Stimulated activated CD4-positive, alpha-beta T cell treated with anti-CD3 and anti-CD28 coated beads, Interleukin-4, amount 100 ng/mL, for 48 hours (primary cell): ENCODE results near the gene SUV39H1.

Experiments used
- DNase-seq, 2 donors: peaks; one replicate each; pipeline ENCODE4 v3.0.0-alpha.2; 2020; ENCODE audit warnings: low read depth in 2 of 2

SUV39H1 gene

DNA sequence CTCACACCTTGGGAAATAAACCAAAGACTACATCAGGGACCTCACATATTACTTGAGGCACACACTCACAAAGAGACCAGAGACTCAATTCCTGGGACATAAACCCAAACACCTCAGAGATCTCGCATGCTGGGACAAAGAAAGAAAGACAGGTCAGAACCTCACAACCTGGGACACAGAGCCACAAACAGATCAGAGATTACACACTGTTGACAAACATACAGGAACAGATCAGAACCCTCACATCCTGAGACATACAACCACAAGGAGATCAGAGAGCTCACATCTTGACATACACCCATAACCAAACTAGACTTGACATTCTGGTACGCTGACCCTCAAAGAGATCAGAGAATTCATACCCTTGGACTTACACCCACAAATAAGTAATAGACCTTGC, 17.3 kb downstream of the SUV39H1 start:
- no peak for DNase-seq

DNA sequence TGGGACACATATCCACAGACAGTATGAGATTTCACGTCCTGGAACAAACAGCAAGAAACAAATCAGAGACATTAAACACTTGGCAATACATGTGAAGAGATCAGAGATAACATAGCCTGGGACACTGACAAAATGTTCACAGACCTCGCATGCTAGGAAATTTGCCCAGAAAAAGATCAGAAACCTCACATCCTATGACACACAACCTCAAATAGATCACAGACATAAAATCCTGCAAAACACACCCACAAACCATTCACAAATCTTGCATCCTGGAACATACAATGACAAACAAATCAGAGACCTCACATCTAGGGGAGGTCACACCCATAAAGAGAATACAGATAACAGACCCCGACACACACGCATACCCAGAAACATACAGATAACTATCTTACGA, 18.0 kb downstream of the SUV39H1 start:
- DNase-seq, result no peak

DNA sequence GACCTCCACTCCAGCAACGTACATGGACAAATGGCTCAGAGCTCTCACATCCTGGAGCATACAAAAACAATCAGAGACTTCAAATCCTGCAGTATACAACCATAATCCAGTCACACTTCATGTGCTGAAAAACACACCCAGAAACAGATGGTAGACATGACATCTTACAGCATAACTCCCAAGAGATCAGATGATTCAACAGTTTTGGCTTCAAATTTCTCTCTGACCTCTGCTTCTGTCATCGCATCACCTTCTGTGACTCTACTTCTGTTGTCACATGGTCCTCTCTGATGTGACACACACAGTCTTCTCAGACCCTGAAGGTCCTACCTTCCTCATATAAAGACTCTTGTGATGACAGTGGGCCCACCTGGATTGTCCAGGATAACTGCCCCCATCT, 18.5 kb downstream of the SUV39H1 start:
- DNase-seq, result no peak

DNA sequence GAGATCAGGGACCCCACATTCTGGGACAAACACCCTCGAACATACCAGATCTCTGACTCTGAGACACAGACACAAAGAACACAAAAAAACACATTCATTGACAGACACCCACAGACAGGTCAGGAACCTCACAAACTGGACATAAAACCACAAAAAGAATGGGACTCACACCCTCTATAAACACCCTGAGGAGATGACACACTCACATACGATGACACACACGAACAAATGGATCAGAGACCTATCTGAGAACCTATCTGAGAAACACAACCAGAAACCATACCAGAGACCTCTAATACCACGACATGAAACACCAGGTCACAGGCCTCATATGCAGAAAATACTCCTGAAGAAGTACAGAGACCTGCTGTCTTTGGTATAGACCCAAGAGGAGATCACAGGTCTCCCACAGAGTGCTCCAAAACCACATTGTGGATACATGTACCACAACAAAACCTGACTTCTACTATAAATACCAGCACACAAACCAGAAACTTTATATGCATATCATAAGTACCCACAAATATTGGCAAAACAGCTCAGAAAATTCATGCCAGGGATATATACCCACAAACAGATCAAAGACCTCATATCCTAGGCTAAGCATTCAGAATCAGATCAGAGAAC, 19.5 kb downstream of the SUV39H1 start:
- DNase-seq, result no peak

DNA sequence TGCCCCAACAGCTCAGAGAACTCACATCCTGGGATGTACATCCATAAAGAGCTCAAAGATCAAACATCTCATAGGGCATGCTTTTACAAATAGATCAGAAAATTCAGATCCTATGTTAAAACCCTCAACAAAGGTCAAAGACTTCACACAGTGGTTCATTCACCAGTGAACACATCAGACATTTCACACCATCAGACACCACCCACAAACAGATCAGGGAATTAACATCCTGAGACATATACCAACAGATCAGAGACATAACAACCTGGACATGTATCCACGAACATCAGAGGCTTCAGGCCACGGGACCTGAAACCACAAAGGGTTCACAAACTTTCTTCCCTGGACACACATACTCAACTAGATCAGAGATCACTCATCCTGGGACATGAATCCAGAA, 23.4 kb downstream of the SUV39H1 start:
- DNase-seq, result no peak

DNA sequence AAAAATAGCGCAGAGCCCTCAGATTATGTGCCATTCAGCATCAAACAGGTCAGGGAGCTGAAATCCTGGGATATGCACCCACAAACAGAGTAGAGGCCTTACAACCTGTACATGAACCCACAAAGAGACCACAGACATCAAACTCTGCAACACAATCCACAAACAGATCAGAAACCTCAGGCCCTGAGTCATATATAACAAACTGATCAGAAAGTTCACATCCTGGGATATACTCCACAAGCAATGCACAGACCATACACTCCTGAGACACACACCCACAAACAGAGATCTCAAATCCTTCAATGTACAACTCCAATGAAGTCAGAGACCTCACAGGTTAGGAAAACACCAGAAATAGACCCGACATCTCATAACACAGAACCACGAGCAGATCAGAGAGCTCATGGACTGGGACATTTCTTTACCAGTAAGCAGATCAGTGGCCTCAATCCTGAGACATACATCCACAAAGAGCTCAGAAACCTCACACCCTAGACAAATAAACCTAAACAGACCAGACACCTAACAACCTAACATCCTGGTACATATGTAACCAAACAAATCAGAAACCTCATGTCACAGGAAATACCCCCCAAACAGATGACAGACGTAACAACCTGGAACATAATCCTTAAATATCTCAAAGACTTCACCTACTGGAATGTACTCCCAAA, 24.2 kb downstream of the SUV39H1 start:
- DNase-seq, result no peak

DNA sequence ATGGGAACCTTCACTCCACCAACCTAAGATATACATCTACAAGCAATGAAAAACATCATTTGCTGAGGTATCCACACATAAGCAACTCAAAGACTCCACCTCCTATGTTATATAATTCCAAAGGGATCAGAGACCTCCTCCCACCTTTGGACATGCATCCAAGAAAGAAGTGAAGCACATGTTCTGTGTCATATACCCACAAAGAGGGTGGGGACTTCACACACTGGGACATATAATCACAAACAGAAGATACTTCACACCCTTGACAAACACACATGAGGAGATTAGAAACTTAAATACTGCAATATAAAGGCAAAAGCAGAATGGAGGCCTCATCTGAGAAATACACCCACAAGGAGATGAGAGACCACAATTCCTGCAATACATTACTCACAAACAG, 25.4 kb downstream of the SUV39H1 start:
- no peak for DNase-seq

DNA sequence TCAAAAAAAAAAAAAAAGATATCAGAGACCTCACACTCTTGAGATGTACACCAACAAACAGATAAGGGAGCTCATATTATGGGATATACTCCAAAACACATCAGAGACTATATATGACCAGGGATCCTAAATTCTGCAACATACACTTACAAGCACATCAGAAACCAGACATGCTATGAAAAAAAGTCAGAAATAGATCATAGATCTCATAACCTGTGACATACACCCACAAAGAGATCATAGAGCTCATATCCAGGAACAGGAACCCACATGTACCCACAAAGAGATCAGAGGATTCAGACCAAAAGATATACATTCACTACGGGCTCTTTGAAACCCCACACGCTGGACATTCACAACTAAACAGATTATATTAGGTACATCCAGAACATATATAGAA, 30.1 kb downstream of the SUV39H1 start:
- no peak for DNase-seq

DNA sequence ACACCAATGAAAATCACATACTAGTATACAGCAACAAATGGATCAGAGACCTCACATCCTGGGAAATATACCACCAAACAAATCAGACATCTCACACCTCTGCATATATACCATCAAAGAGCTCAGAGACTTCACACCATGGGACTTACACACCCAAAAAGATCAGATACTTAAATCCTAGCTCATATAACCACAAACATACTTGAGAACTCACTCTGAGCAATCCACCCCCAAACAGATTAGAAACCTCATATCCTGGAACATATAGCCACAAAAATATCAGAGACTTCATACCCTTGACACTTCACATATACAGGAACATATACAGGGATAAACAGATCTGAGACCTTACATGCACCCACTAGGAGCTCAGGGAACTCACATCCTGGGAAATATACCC, 32.1 kb downstream of the SUV39H1 start:
- DNase-seq, result no peak

DNA sequence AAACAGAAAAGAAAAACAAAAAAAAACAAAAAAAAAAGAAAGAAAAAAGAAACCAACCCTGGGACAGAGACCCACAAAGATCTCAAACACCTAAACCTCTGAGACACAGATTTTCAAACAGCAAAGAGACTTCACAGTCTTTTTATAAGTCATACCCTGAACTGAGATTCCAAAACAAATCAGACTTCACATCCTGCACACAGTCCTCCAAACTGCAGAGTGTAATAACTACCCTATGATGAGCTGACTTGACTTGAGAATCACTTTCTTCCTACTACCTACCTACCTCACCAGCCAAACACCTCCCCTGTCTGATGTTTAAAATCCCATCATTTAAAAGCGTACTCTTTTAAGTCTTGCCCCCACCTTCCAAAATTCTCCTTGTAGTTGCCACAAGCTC, 39.8 kb downstream of the SUV39H1 start:
- DNase-seq, result no peak

DNA sequence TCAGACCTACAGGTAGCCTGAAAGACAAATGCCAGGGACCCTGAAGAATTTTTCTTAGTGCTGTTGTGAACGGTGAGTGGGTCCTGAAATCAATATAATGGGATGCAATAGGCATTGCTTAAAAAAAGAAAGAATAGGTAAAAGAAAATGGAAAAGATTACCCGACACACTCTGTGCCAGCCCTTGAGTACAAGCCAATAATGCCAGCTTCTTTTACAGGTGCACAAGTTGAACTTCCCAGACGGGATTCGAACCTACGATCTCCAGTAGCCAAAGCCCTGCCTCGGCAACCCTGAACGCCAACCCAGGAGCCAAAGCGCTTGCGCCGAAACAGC, 40.3 kb downstream of the SUV39H1 start:
- no peak for DNase-seq

DNA sequence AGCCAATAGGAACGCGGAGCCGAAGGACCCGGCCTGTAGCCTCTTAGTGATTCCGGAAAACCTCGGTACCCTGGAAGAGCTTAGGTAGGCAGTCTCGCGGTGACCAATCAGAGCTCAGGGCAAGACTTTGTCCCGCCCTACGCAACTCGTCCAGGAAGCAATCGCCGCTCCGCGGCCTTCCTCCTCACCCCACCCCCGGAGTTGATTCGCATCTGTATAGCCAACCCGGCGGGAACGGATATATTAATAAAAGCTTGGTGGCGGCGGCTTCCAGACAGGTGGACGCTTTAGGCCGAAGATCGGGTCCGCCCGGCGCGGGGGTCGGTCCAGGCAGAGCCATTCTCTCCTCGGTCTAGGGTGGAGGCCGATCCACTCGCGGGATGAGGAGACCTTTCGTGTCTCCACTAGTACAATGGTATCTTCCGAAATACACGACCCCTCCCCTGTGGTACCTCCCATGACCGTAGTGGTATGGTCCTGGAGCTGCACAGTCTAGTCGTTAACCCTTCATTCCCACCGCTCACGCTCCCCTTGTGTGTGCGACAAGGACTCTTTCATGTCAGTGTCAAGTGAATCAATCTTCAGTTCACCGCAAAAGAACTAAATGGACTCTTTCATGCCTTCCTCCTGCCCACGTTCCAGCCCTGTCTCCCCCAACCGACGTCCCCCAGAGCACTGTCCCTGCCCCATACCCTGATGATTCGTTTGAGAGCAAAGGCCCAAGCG, 40.8 kb downstream of the SUV39H1 start:
- DNase-seq, result peak; percentile 74 to 81

DNA sequence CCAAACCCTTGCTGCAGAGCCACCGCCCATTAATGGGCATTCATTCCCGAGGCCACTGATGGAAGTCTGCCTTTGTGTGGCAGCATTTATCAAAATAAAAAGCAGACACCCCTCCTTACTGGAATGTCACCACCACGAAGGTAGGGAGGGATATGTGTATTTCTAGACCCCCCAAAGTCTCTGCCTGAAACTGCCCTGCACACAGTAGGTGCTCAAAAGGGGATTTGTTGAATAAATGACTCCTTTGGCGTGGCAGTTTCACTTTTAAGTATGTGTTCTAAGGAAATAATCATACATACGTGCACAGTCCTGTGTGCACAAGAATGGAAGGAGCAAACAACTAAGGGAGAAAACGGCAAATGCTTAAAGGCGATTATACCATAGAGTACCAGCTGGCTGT, 41.4 kb downstream of the SUV39H1 start:
- DNase-seq, result no peak

DNA sequence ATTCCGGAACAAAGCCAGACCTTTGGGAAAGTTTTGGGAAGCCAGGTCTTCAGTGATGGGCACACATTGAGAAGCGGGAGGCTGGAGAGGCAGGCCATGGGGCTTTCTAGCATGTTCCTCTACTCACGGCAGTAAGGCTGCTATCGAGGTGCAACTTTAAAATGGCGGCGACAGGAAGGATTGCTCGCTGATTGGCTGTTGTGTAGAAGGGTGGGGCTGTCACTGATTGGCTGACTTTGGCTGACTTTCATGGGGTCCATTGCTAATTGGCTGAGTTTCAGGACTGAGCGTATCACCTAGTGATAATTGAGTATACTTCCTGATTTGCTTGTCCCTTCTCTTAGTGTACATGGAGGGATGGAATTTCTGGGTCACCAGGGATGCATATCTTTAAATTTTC, 45.3 kb downstream of the SUV39H1 start:
- no peak for DNase-seq

DNA sequence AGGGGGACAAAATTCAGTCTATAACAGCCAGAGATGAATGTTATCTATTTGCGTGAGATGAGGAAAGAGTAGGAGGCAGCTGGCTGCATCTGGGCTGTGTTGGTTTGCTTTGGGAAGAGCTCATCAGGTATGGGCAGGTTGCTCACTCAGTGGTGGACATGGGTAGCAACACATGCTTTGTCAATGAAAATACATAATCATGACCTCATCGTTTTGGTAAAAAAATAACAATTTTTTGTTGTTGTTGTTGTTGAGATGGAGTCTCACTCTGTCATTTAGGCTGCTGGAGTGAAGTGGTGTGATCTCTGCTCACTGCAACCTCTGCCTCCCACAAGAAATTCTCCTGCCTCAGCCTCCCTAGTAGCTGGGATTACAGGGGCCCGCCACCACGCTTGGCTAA, 48.7 kb downstream of the SUV39H1 start:
- no peak for DNase-seq

DNA sequence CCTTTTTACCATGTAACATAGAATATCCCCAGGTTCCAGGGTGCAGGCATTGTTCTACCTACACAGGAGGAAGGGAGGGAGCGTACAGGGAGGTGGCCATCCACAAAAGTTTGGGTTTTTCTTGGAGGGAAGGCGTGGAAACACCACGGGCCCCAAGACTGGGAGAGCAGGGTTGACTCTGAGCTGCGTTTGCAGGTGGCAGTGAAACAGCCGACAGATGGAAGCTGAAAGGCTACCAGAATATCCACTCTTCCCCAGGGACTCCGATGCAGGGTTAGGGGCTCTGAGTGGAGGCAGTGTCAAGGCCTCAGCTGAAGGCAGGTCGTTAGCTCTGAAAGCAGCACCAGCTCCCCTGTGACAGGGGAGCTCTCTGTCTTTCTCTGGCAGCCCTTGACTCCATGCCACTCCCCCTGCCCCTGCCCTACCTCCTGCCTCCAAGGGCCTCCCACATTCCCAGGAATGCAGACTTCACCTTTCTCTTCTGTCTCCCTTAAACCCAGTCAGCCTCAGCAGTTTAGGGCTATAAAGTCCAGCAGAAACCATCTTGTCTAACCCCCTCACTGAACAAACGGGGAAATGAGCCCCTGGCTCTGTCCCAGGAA, 51.0 kb downstream of the SUV39H1 start:
- no peak for DNase-seq

DNA sequence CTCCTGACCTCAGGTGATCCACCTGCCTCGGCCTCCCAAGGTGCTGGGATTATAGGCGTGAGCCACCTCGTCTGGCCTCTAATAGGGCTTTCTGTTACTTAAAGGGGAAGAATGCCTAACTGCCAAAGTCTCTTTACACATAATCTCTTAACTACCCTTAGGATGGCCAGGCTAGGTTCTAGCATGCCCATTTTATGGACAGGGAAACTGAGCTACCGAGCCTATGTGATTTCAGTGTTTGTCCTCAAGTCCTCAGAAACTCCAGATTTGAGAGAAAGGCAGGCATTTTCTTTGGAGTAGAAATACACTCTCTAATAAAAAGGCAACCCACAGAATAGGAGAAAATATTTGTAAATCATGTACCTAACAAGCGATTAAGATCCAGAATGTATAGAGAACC, 52.6 kb downstream of the SUV39H1 start:
- DNase-seq, result no peak

DNA sequence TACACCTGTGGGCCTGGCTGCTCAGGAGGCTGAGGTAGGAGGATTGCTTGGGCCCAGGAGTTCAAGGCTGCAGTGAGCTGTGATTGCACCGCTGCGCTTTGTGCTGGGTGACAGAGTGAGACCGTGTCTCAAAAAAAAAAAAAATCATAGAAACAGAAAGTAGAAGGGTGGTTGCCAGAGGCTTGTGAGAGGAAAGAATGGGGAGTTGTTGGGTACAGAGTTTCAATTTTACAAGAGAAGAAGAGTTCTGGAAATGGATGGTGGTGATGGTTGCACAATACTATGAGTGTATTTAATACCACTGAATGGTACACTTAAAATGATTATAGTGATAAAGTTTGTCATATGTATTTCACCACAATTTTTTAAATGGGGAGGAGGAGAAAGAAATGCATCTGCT, 54.8 kb downstream of the SUV39H1 start:
- DNase-seq, result no peak

DNA sequence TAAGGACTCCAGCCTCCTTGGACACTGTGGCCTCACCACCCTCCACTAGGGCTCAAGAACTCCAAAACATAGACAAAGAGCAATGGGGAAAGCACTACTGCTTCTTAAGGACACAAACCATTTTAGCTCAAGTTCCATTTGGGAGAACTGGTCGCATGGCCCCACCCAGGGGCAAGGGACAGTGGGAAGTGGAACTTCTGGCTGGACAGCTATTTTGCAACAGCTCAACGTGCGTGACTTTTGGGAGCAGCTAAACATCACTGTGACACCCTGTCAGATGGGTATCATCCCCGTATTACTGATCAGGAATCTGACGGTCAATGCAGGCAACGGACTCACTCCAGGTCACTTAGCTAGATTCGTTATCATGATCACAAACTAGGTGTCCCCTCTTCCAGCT, 56.0 kb downstream of the SUV39H1 start:
- DNase-seq, result no peak

DNA sequence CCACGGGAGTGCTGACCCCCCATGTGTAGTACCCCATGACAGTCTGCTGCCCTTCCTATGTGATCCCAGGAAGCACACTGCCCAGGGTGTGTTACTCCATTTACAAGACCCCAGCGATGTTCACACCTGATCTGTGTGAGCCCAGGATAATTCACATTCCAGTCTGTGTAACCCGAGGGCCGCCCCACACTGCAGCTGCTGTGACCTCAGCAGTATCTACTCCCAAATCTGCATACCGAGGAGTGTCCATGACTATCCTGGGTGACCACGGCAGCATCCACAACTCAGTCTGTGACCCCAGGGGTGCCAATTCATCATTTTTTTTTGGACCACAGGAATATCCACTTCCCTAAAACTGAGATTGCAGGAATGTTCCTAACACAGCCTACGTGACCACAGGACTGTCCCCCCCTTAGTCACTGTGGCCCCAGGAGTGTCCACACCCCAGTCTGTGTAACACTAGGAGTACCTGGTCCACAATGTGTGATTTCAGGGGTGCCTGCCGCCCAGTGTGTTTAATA, 57.2 kb downstream of the SUV39H1 start:
- no peak for DNase-seq

DNA sequence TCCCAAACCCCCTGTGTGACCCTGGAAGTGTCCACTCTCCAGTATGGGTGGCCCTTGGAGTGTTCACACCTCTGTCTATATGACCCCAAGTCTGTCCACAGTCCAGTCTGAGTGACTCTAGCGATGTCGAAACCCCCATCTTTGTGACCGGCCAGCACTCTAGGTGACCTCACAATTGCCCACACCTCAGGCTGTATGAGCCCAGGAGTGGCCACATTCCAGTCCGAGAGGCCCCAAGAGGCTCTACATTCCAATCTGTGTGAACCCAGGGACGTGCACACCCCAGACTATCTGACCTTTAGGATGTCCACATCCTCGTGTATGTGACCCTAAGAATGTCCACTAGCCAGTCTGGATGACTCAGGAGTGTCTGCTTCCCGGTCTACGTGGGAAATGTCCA, 57.7 kb downstream of the SUV39H1 start:
- DNase-seq, result no peak
